SK-N-SH treated with all-trans-retinoic acid at 6 μM for 48 hours (cell line): Measurements from ENCODE around the gene GFRA1.

ENCODE experiments used
- ARNTL ChIP-seq: fragments of 450-650 bp; formaldehyde crosslinking; IDR thresholded peaks from 2 replicates; pipeline ENCODE4 v1.5.0; 2020; ENCODE audit warnings: low read depth, mild to moderate bottlenecking, moderate library complexity, borderline replicate concordance
- BACH2 ChIP-seq: fragments of 250-450 bp; sonication (Bioruptor Pico); IDR thresholded peaks from 2 replicates; pipeline ENCODE4 v1.9.0; 2021; ENCODE audit warnings: mild to moderate bottlenecking, borderline replicate concordance
- CSDC2 ChIP-seq: fragments of 250-450 bp; sonication (Bioruptor Pico); IDR thresholded peaks from 2 replicates; pipeline ENCODE4 v1.5.0; 2020; ENCODE audit warnings: mild to moderate bottlenecking, moderate library complexity
- CSRNP3 ChIP-seq: fragments of 250-450 bp; sonication (Bioruptor Pico); IDR thresholded peaks from 2 replicates; pipeline ENCODE4 v1.5.1; 2021; ENCODE audit warnings: mild to moderate bottlenecking, moderate library complexity
- ESRRG ChIP-seq: fragments of 250-450 bp; sonication (Bioruptor Pico); IDR thresholded peaks from 2 replicates; pipeline ENCODE4 v1.6.1; 2021; ENCODE audit warnings: mild to moderate bottlenecking
- ISL1 ChIP-seq: fragments of 250-450 bp; sonication (Bioruptor Pico); IDR thresholded peaks from 2 replicates; pipeline ENCODE4 v2.1.2; 2022; ENCODE audit warnings: mild to moderate bottlenecking, moderate library complexity
- PATZ1 ChIP-seq: fragments of 250-450 bp; sonication (Bioruptor Pico); IDR thresholded peaks from 2 replicates; pipeline ENCODE4 v1.8.0; 2020; ENCODE audit warnings: mild to moderate bottlenecking, moderate library complexity, borderline replicate concordance
- PPARA ChIP-seq: fragments of 250-450 bp; sonication (Bioruptor Pico); IDR thresholded peaks from 2 replicates; pipeline ENCODE4 v1.5.0; 2020; ENCODE audit warnings: mild to moderate bottlenecking, borderline replicate concordance
- SNAI2 ChIP-seq: fragments of 250-450 bp; sonication (Bioruptor Pico); IDR thresholded peaks from 2 replicates; pipeline ENCODE4 v1.5.0; 2020; ENCODE audit warnings: mild to moderate bottlenecking, moderate library complexity
- ZC3H10 ChIP-seq: fragments of 250-450 bp; sonication (Bioruptor Pico); IDR thresholded peaks from 2 replicates; pipeline ENCODE4 v1.5.1; 2021; ENCODE audit warnings: mild to moderate bottlenecking, moderate library complexity
- ZFP3 ChIP-seq: fragments of 250-450 bp; sonication (Bioruptor Pico); IDR thresholded peaks from 2 replicates; pipeline ENCODE4 v1.5.0; 2020; ENCODE audit warnings: mild to moderate bottlenecking, moderate library complexity
- ZFP30 ChIP-seq: fragments of 450-650 bp; formaldehyde crosslinking; IDR thresholded peaks from 2 replicates; pipeline ENCODE4 v1.5.0; 2022; ENCODE audit warnings: mild to moderate bottlenecking, moderate library complexity

DNA sequence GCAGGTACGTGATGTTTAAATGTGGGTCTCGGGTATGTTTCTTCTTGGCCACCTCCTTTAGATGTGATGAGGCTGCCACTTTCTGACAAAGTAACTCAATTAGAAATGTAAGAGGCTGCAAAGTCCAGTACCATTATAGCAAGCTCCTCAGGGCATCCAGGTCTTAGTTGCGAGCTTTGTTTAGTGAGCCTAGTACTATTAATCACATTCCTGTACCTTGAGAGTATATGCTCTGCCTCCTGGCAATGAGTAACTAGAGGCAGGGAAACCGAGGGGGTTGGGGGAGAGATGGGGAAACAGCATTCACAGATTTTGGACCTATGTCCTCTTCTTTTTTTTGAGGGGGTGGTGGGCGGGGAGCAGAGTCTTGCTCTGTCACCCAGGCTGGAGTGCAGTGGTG is 131.8 kb downstream of the GFRA1 start:
- TF ChIP-seq ZFP3 (CRISPR knock-in tag) (no peak), ARNTL (CRISPR knock-in tag) (no peak), PATZ1 (CRISPR knock-in tag) (no peak), SNAI2 (CRISPR knock-in tag) (no peak), BACH2 (CRISPR knock-in tag) (no peak), PPARA (CRISPR knock-in tag) (no peak), ESRRG (no peak), CSRNP3 (CRISPR knock-in tag) (no peak), ZFP30 (CRISPR knock-in tag) (no peak), CSDC2 (no peak), ISL1 (CRISPR knock-in tag) (no peak), ZC3H10 (CRISPR knock-in tag) (no peak)
